Body of pancreas (tissue), 4 donors: ENCODE data around the gene PCGF2. TPM values are rescaled to one million over a fixed set of nuclear protein-coding genes. Genes with fewer than 3 reads are reported as not detected.

Experiments used
- microRNA-seq, 2 donors: library from miRNA; unstranded; fragments of <30 nt; microRNA quantifications; one replicate each; pipeline ENCODE4, GENCODE V29; 2016; ENCODE audit warnings: borderline number of aligned reads in 2 of 2, borderline replicate concordance in 2 of 2
- small RNA-seq: library from RNA; depleted of rRNA; stranded (forward); fragments of <200 nt; gene quantifications from one replicate; pipeline ENCODE3, GENCODE V24; 2016
- total RNA-seq, 2 donors: library from RNA; depleted of rRNA; stranded (reverse); fragments of >200 nt; gene quantifications; one replicate each; pipeline ENCODE4 v1.1.0, GENCODE V29; 2016

The PCGF2 gene
- total RNA-seq, 2 donors from 2014 or later = 5.9 to 9.3 TPM

Small RNAs within 50 kb of the gene (microRNA-seq; reads per million reads assigned to microRNA genes)
- gene MIR4726 (0 reads per million in 2 donors), gene MIR4734 (0 to 0.47 reads per million in 2 donors)

Small RNAs within 50 kb of the gene (small RNA-seq; reads per million reads assigned to genes)
- gene MIR4726 (not detected), gene MIR4734 (not detected), gene RNA5SP440 (1.9 reads per million, percentile 67 among the genes with 10 or more reads in this experiment), gene RNU6-866P (not detected)

Other genes starting within 250 kb of the PCGF2 start
- 10 to 100 TPM; 11.2 to 19.8 TPM for gene SRCIN1, start 142.4 kb downstream of the PCGF2 start, total RNA-seq
- 10 to 100 TPM in 1 of 2 donors, 1 to 10 TPM in 1; 3.9 to 11.2 TPM for gene EPOP, start 73.4 kb downstream of the PCGF2 start, total RNA-seq
- gene MLLT6, start 43.1 kb downstream of the PCGF2 start, total RNA-seq = 100 to 1,000 TPM in 1 of 2 donors, 10 to 100 TPM in 1; 90.8 to 121 TPM
- gene CISD3, start 18.0 kb downstream of the PCGF2 start, total RNA-seq = 10 to 100 TPM; 11.2 TPM
- 10 to 100 TPM; 68.2 to 99.2 TPM for gene PSMB3, start 4.4 kb upstream of the PCGF2 start, total RNA-seq
- 10 to 100 TPM; 20.2 to 30.3 TPM for gene PIP4K2B, start 51.2 kb upstream of the PCGF2 start, total RNA-seq
- gene CWC25, start 77.0 kb upstream of the PCGF2 start, total RNA-seq = 10 to 100 TPM; 15.0 to 39.2 TPM
- gene RPL23, start 105.4 kb upstream of the PCGF2 start, total RNA-seq = 100 to 1,000 TPM; 693 to 755 TPM
- gene LASP1, start 121.7 kb upstream of the PCGF2 start, total RNA-seq = 10 to 100 TPM; 70.3 to 76.1 TPM
- not detected for gene FBXO47, start 219.1 kb upstream of the PCGF2 start, total RNA-seq